Endothelial cell (in vitro differentiated cells): ENCODE data around the gene MYCBP2. TPM values are rescaled to one million over a fixed set of nuclear protein-coding genes. Genes with fewer than 3 reads are reported as not detected.
A peak's percentile ranks its signal among the peaks of the same experiment; 100 is the strongest.
"Not testable (repeated sequence)": the region's sequence is repeated elsewhere in the genome, so short reads cannot be mapped to it uniquely, and the experiment has no call there.

Source experiments
- DNase-seq: peaks from one replicate; pipeline ENCODE4 v3.0.0; 2021; ENCODE audit warnings: low spot score
- H3K27ac Mint-ChIP-seq: one replicate; pipeline ENCODE4 v1.8.0; 2021; ENCODE audit warnings: mixed read lengths, inconsistent platforms; ENCODE audit not compliant: unreplicated experiment
- H3K27me3 Mint-ChIP-seq: one replicate; pipeline ENCODE4 v1.8.0; 2021; ENCODE audit warnings: mild to moderate bottlenecking, moderate library complexity, mixed read lengths, inconsistent platforms; ENCODE audit not compliant: unreplicated experiment
- H3K36me3 Mint-ChIP-seq: one replicate; pipeline ENCODE4 v1.8.0; 2021; ENCODE audit warnings: mild to moderate bottlenecking, low read depth, mixed read lengths, inconsistent platforms; ENCODE audit not compliant: unreplicated experiment
- H3K4me1 Mint-ChIP-seq: one replicate; pipeline ENCODE4 v1.8.0; 2021; ENCODE audit warnings: mild to moderate bottlenecking, mixed read lengths, inconsistent platforms; ENCODE audit not compliant: unreplicated experiment
- H3K4me3 Mint-ChIP-seq: one replicate; pipeline ENCODE4 v1.8.0; 2021; ENCODE audit warnings: mild to moderate bottlenecking, mixed read lengths, inconsistent platforms; ENCODE audit not compliant: unreplicated experiment
- H3K9me3 Mint-ChIP-seq: one replicate; pipeline ENCODE4 v1.8.0; 2021; ENCODE audit warnings: mixed read lengths, inconsistent platforms; ENCODE audit not compliant: unreplicated experiment
- total RNA-seq: library from RNA; stranded (reverse); fragmentation: NEBNext Ultra II Directional; extraction: Animal tissue kit (Norgen Biotek cat#: 25700); gene quantifications from one replicate; pipeline ENCODE4 v1.2.1, GENCODE V29; 2021; ENCODE audit not compliant: unreplicated experiment
- TF ChIP-seq, protein P1 (sequence below): fragments of 200-600 bp; sonication (generic); IDR thresholded peaks from one replicate; pipeline ENCODE4 v1.5.0; 2021; ENCODE audit warnings: antibody characterized with exemption; ENCODE audit not compliant: unreplicated experiment

MYCBP2 gene
- total RNA-seq, 1 donor from 2014 or later: 94.7 TPM

DNA sequence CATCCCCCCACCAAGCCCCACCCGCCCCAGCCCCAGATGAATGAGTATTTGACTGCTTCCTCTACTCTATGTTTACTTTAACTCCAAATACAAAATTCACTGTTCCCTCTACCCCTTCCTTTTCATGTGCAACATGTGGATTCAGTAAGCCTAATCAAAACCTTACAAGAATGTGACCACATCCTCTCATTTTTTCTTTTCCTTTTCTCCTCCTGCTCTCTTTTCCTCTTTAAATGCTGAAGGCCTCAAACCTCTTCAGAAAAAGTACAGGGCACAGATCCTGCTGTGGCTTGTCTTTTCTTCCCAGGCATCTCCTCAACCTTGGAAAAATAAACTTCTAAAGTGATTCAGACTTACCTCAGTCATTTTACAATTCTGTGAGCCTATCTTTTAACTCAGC lies 119.0 kb downstream of the MYCBP2 start:
- Mint-ChIP-seq H3K27me3 (peaks cover 1% of the 10 kb centered on the region), H3K36me3 (peaks cover 6% of the 10 kb centered on the region), H3K4me3 (peak overlapping the region; percentile 48), H3K4me1 (peaks cover 30% of the 10 kb centered on the region), H3K9me3 (no peaks in the 10 kb centered on the region), H3K27ac (peak overlapping the region; percentile 96)
- DNase-seq: no peak
- TF ChIP-seq, protein P1, sequence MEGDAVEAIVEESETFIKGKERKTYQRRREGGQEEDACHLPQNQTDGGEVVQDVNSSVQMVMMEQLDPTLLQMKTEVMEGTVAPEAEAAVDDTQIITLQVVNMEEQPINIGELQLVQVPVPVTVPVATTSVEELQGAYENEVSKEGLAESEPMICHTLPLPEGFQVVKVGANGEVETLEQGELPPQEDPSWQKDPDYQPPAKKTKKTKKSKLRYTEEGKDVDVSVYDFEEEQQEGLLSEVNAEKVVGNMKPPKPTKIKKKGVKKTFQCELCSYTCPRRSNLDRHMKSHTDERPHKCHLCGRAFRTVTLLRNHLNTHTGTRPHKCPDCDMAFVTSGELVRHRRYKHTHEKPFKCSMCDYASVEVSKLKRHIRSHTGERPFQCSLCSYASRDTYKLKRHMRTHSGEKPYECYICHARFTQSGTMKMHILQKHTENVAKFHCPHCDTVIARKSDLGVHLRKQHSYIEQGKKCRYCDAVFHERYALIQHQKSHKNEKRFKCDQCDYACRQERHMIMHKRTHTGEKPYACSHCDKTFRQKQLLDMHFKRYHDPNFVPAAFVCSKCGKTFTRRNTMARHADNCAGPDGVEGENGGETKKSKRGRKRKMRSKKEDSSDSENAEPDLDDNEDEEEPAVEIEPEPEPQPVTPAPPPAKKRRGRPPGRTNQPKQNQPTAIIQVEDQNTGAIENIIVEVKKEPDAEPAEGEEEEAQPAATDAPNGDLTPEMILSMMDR: no peak

GRCh38 chr13:77198995-77199394 lies 127.9 kb downstream of the MYCBP2 start:
- H3K4me1 Mint-ChIP-seq, H3K27ac Mint-ChIP-seq, DNase-seq, H3K27me3 Mint-ChIP-seq, H3K9me3 Mint-ChIP-seq, H3K4me3 Mint-ChIP-seq: not testable (repeated sequence)
- peaks cover 21% of the 10 kb centered on the region for H3K36me3 Mint-ChIP-seq

DNA sequence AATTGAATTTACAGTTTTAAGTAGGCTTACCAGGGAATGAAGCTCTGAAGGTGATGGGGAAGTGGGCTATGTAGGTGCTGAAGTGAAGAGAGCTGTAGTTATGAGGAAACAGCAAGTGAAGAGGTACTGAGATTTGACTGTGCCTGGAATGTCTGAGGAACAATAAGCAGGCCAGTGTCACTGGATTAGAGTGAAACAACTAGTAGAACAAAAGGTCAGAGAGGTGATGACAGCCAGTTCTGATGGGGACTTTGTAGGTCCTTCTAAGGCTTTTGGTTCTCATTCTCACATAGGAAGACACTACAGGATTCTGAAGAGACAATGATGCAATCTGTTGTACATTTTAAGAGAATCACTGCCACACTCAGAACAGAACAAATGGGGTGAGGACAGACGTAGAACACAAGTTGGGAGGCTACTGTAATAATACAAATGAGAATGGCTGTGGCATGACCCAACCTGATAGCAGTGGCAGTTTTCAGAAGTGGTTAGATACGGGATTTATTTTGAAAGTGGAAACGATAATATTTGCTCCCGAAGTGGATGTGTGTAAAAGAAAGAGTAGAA lies 130.8 kb downstream of the MYCBP2 start:
- Mint-ChIP-seq H3K4me1 (no peaks in the 10 kb centered on the region), H3K4me3 (no peak overlapping the region), H3K9me3 (no peaks in the 10 kb centered on the region), H3K27me3 (peaks cover 1% of the 10 kb centered on the region), H3K27ac (no peak overlapping the region), H3K36me3 (peaks cover 14% of the 10 kb centered on the region)
- TF ChIP-seq, protein P1: no peak
- DNase-seq: no peak

- Mint-ChIP-seq H3K27me3 (peaks cover 1% of the 10 kb centered on the region), H3K9me3 (no peaks in the 10 kb centered on the region), H3K4me3 (no peak overlapping the region), H3K27ac (no peak overlapping the region), H3K36me3 (peaks cover 9% of the 10 kb centered on the region), H3K4me1 (peaks cover 5% of the 10 kb centered on the region)
- DNase-seq: no peak
- TF ChIP-seq, protein P1: no peak
Observed at GRCh38 chr13:77190349-77190958, 136.4 kb downstream of the MYCBP2 start.

- TF ChIP-seq, protein P1: no peak
- H3K36me3 Mint-ChIP-seq: peaks cover 14% of the 10 kb centered on the region
- no peak overlapping the region for H3K4me3 Mint-ChIP-seq
- DNase-seq: no peak
- H3K9me3 Mint-ChIP-seq: no peaks in the 10 kb centered on the region
- peaks cover 20% of the 10 kb centered on the region for H3K4me1 Mint-ChIP-seq
- H3K27me3 Mint-ChIP-seq: no peaks in the 10 kb centered on the region
- no peak overlapping the region for H3K27ac Mint-ChIP-seq
Observed at GRCh38 chr13:77185721-77186120, 141.2 kb downstream of the MYCBP2 start.
